ENCODE measurements around the gene ANKK1. TPM values are rescaled to one million over a fixed set of nuclear protein-coding genes. Genes with fewer than 3 reads are reported as not detected.

Gene ANKK1
- total RNA-seq, 1 donor: not detected

DNA sequence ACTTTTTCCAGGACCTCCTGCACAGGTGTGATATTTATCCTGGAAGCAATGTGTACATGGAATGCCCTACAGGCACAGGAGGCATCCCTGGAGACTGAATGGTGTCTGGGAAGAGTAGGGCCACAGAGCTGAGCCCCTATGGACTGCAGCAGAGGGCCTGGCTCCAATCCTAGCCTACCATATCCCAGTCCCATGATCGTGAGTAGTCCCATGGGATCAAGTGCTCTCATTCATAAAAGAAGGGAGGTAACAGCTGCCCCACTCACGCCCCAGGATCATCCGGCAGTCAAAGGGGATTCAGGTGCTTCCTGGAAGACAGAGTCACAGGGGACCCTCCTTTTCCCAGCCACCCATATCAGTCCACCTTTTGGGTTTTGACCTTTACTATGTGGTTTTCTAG, 24.0 kb downstream of the ANKK1 start:
- no peak overlapping the region for H3K4me3 ChIP-seq (ENCODE audit: low read depth, low read length)
- TF ChIP-seq, protein P1, sequence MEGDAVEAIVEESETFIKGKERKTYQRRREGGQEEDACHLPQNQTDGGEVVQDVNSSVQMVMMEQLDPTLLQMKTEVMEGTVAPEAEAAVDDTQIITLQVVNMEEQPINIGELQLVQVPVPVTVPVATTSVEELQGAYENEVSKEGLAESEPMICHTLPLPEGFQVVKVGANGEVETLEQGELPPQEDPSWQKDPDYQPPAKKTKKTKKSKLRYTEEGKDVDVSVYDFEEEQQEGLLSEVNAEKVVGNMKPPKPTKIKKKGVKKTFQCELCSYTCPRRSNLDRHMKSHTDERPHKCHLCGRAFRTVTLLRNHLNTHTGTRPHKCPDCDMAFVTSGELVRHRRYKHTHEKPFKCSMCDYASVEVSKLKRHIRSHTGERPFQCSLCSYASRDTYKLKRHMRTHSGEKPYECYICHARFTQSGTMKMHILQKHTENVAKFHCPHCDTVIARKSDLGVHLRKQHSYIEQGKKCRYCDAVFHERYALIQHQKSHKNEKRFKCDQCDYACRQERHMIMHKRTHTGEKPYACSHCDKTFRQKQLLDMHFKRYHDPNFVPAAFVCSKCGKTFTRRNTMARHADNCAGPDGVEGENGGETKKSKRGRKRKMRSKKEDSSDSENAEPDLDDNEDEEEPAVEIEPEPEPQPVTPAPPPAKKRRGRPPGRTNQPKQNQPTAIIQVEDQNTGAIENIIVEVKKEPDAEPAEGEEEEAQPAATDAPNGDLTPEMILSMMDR (IDR thresholded peaks at IDR 0.05; ENCODE audit: insufficient read depth, low read length): no peak
- DNase-seq (ENCODE audit: low read depth): no peak

DNA sequence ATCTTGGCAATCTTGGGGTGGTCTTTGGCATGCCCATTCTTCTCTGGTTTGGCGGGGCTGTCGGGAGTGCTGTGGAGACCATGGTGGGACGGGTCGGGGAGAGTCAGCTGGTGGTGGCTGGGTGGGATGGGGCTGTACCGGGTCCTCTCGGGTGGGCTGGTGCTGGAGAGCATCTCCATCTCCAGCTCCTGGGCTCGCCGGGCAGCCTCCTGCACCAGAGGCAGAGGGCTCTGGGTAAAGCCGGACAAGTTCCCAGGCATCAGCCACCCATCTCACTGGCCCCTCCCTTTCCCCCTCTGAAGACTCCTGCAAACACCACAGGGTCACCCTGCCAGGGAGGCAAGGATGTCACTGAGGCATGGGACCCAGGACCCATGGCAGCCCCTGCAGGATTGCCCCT, 25.1 kb downstream of the ANKK1 start:
- TF ChIP-seq, protein P1 (IDR thresholded peaks at IDR 0.05; ENCODE audit: insufficient read depth, low read length): no peak
- no peak for DNase-seq (ENCODE audit: low read depth)

DNA sequence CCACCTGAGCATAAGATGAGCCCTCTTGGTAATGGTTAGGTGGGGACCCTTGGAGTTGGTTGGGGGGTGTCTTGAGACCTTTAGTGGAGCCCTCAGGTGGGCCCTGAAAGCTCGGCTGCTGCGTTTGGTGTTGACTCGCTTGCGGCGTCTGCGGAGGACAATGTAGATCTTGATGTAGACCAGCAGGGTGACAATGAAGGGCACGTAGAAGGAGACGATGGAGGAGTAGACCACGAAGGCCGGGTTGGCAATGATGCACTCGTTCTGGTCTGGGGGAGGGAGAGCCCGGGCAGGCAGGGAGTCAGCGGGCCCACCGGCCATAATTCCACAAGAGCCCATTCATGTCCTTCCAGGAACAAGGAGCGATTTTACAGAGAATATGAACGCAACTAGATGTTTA, 27.8 kb downstream of the ANKK1 start:
- no peak overlapping the region for H3K4me3 ChIP-seq (ENCODE audit: low read depth, low read length)

More for the DNA sequence above, 25.1 kb downstream of the ANKK1 start:
- no peak overlapping the region for H3K4me3 ChIP-seq (ENCODE audit: low read depth, low read length)

DNA sequence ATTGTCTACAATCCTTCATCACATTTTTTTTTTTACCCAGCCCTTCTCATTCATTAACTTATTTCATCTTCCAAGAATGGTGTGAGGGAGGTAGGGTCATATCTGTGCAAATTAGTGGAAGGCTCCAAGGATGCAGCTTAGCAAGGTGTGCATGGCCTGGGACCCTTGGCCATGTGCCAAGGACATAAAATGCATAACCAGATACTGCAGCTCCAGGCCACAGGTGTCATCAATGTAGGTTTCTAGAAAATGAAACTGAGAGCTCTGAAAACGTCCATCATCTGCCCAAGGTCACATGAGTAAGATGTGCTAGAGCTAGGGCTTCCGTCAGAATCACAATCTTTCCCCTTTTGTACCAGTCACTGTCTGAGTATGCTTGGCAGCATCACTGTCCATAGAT, 29.8 kb downstream of the ANKK1 start:
- TF ChIP-seq, protein P1 (IDR thresholded peaks at IDR 0.05; ENCODE audit: insufficient read depth, low read length): no peak
- DNase-seq (ENCODE audit: low read depth): no peak
- no peak overlapping the region for H3K4me3 ChIP-seq (ENCODE audit: low read depth, low read length)

More for the DNA sequence above, 27.8 kb downstream of the ANKK1 start:
- TF ChIP-seq, protein P1 (IDR thresholded peaks at IDR 0.05; ENCODE audit: insufficient read depth, low read length): no peak
- no peak for DNase-seq (ENCODE audit: low read depth)

DNA sequence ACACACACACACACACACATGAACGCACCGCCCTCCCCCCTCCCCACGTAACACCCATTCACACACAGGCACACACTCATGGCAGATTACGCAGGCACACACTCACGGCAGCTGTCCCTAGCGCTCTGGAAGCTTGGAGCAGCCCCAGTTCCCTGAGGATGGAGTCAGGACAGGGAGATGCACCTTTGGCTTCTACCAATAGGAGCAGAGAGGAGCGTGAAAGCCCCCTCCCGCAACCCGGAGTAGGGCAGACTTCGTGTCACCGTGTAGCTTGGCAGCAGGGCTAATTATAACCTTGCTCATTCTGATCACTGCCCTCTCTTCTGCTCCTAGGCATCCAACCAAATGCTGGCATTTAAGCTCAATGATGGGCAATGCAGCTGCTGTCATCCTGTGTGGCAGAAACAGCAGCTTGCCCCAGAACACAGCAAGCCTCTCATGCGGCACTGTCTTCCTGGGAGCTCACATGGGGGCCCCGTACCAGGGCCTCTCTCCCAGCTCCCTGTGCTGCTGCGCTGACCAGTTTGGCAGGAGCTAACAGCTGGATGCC, 31.9 kb downstream of the ANKK1 start:
- TF ChIP-seq, protein P1 (IDR thresholded peaks at IDR 0.05; ENCODE audit: insufficient read depth, low read length): no peak
- no peak overlapping the region for H3K4me3 ChIP-seq (ENCODE audit: low read depth, low read length)
- no peak for DNase-seq (ENCODE audit: low read depth)

DNA sequence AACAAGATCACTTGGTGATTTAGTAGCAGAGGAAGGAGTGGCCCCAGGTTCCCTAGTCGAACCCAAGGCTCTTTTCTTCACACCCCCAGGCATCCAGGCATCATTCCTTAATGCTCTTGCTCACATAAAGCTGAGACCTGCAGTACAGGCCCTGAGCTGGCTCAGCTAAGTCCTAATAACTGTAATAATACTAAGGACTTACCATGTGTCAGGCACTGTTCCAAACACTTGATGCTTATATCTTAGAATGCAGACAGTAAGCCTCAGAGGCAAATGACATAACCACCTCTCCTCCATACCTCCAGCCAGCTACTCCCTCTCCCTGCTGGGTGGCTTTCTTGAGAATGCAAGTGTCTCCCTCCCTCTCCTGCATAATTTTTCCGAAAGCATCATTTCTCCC, 33.2 kb downstream of the ANKK1 start:
- DNase-seq (ENCODE audit: low read depth): no peak
- TF ChIP-seq, protein P1 (IDR thresholded peaks at IDR 0.05; ENCODE audit: insufficient read depth, low read length): no peak
- H3K4me3 ChIP-seq (ENCODE audit: low read depth, low read length): no peak overlapping the region

DNA sequence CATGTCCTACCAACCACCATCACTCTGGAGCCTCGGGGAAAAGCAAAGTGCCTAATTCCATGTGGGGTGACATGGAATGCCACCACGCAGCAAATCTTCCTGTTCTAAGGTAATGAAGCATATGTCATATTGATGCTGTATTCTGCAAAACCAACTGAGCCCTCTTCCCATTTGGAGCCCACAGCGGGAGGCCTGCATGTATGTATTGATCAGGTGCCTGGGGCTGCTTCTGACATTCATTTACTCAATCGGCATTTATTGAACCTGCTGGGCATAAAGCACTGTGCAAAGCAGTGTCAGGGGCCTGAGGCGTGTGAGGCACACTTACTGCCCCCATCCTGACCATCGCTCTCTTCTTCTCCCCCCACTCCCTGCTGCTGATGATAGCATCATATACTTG, 39.1 kb downstream of the ANKK1 start:
- no peak overlapping the region for H3K4me3 ChIP-seq (ENCODE audit: low read depth, low read length)
- DNase-seq (ENCODE audit: low read depth): no peak
- TF ChIP-seq, protein P1 (IDR thresholded peaks at IDR 0.05; ENCODE audit: insufficient read depth, low read length): no peak

Data from fibroblast of the aortic adventitia (primary cell).